HL-60 (cell line): ENCODE measurements around the gene TUBGCP6.
A peak's percentile ranks its signal among the peaks of the same experiment; 100 is the strongest.
"Not testable (repeated sequence)": the region's sequence is repeated elsewhere in the genome, so short reads cannot be mapped to it uniquely, and the experiment has no call there.

Experiments used
- DNase-seq, 2 experiments: peaks; one replicate each; pipeline ENCODE4 v3.0.0-alpha.2; 2010 to 2020; ENCODE audit warnings: low read depth in 1 of 2, low spot score in 1 of 2
- H3K27ac ChIP-seq: fragments of 250-450 bp; sonication (Bioruptor Pico); replicated peaks from 2 replicates; pipeline ENCODE4 v1.5.1; 2020; ENCODE audit warnings: mild to moderate bottlenecking, moderate library complexity
- H3K27me3 ChIP-seq: fragments of 250-450 bp; sonication (Bioruptor Pico); 2 replicates; pipeline ENCODE4 v1.5.1; 2021; ENCODE audit warnings: mild to moderate bottlenecking, moderate library complexity; ENCODE audit not compliant: insufficient read depth, poor library complexity, severe bottlenecking
- H3K4me3 ChIP-seq: replicated peaks from 2 replicates; pipeline ENCODE4 v1.5.1; 2011; ENCODE audit warnings: mild to moderate bottlenecking, control low read depth, low read length; ENCODE audit not compliant: insufficient read depth
- GABPA ChIP-seq: IDR thresholded peaks from 2 replicates; pipeline ENCODE4 v1.6.1; 2012; ENCODE audit warnings: low read depth
- POLR2AphosphoS5 ChIP-seq: IDR thresholded peaks from 2 replicates; pipeline ENCODE4 v1.6.1; 2012; ENCODE audit warnings: low read depth
- SPI1 ChIP-seq: IDR thresholded peaks from 2 replicates; pipeline ENCODE4 v1.6.1; 2012; ENCODE audit warnings: low read depth, mild to moderate bottlenecking, borderline replicate concordance
- TF ChIP-seq, protein P1 (sequence below): IDR thresholded peaks from 2 replicates; pipeline ENCODE4 v1.6.1; 2012; ENCODE audit warnings: low read depth; ENCODE audit not compliant: insufficient replicate concordance
- TF ChIP-seq, protein P2 (sequence below): IDR thresholded peaks from one replicate; pipeline ENCODE4 v1.5.1; 2011; ENCODE audit warnings: low read length, control low read depth, inconsistent platforms; ENCODE audit not compliant: insufficient read depth

TUBGCP6 gene

DNA sequence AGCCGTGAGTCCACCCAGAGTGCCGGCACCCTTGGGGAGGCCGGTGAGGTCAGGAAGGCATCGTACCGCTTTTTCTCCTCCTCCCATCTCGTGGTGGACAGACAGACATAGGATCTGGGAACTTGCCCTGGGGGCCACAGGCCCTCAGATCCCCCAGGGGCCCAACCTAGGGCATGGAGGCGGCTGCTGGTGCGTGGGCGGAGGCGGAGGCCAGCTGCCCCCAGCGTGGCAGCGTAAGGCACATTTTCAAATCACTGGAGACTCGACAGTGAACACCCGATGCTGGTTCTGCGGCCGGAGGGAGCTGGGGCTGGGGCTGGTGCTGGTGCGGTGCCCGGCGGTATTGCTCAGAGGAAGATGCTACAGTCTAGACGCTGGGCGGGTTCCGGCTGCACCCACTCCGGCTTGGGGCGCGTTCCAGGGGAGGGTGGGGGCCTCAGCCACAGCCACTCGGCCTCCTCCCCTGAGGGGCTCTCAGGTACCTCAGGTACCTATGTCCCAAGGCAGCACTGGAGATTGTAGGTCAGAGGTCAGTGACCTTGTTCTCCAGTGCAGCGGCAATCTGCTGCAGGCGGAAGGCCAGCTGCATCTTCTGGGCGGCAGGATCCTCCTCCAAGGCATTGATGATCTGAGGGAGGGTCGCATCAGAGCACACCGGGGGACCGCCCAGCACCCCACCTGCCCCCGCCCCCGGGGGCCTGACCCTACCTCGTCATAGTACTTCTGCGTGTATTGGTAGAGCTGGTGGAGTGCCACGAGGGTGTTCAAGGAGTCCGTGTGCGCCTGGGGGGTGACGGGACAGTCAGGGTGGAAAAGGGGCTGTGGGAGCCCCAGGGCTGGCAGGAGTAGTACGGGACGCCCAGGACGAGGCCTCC is 30.6 kb upstream of the TUBGCP6 start:
- TF ChIP-seq, protein P1, sequence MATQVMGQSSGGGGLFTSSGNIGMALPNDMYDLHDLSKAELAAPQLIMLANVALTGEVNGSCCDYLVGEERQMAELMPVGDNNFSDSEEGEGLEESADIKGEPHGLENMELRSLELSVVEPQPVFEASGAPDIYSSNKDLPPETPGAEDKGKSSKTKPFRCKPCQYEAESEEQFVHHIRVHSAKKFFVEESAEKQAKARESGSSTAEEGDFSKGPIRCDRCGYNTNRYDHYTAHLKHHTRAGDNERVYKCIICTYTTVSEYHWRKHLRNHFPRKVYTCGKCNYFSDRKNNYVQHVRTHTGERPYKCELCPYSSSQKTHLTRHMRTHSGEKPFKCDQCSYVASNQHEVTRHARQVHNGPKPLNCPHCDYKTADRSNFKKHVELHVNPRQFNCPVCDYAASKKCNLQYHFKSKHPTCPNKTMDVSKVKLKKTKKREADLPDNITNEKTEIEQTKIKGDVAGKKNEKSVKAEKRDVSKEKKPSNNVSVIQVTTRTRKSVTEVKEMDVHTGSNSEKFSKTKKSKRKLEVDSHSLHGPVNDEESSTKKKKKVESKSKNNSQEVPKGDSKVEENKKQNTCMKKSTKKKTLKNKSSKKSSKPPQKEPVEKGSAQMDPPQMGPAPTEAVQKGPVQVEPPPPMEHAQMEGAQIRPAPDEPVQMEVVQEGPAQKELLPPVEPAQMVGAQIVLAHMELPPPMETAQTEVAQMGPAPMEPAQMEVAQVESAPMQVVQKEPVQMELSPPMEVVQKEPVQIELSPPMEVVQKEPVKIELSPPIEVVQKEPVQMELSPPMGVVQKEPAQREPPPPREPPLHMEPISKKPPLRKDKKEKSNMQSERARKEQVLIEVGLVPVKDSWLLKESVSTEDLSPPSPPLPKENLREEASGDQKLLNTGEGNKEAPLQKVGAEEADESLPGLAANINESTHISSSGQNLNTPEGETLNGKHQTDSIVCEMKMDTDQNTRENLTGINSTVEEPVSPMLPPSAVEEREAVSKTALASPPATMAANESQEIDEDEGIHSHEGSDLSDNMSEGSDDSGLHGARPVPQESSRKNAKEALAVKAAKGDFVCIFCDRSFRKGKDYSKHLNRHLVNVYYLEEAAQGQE, result no peak
- TF ChIP-seq, protein P2, sequence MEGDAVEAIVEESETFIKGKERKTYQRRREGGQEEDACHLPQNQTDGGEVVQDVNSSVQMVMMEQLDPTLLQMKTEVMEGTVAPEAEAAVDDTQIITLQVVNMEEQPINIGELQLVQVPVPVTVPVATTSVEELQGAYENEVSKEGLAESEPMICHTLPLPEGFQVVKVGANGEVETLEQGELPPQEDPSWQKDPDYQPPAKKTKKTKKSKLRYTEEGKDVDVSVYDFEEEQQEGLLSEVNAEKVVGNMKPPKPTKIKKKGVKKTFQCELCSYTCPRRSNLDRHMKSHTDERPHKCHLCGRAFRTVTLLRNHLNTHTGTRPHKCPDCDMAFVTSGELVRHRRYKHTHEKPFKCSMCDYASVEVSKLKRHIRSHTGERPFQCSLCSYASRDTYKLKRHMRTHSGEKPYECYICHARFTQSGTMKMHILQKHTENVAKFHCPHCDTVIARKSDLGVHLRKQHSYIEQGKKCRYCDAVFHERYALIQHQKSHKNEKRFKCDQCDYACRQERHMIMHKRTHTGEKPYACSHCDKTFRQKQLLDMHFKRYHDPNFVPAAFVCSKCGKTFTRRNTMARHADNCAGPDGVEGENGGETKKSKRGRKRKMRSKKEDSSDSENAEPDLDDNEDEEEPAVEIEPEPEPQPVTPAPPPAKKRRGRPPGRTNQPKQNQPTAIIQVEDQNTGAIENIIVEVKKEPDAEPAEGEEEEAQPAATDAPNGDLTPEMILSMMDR, result no peak
- no peak for TF ChIP-seq GABPA
- TF ChIP-seq SPI1, result no peak
- no peak for TF ChIP-seq POLR2AphosphoS5
- Histone ChIP-seq H3K4me3 (no peak overlapping the region), H3K27me3 (peaks cover 9% of the 10 kb centered on the region), H3K27ac (no peak overlapping the region)
- DNase-seq, result no peak

DNA sequence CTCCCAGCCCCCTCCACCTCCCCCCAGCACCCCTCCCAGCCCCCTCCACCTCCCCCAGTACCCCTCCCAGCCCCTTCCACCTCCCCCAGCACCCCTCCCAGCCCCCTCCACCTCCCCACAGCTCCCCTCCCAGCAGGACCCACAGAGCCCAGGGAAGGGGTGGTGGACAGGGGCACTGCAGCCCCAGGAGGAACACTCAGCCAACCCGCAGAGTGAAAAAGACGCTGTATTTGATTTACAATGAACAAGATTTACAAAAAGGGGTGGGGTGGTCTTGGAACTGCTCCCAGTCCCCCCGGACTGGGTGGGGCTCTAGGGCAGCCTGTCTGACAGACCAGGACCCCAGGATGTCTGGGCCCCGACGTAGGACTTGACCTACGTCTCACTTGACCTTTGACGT is 29.9 kb upstream of the TUBGCP6 start:
- DNase-seq, result no peak
- H3K27ac ChIP-seq, result no peak overlapping the region
- TF ChIP-seq, protein P2, result no peak
- TF ChIP-seq POLR2AphosphoS5, result no peak
- TF ChIP-seq SPI1, result no peak
- H3K4me3 ChIP-seq, result no peak overlapping the region
- H3K27me3 ChIP-seq, result peaks cover 9% of the 10 kb centered on the region

DNA sequence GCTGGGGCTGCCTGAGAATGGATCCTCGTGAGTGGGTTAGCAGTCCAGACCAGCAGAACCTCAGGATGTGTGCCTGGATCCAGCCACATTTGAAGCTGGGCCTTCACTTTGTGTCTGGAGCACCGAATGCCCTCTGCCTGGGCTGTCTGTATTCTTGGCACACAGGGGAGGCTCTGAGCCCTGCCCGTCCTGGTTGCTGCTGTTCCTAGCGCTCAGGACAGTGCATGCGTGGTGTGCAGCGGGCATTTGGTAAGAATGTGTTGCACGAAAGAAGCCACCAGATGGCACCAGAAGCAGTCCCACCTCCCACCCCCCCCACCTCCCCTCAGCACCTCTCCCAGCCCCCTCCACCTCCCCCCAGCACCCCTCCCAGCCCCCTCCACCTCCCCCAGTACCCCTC is 29.5 kb upstream of the TUBGCP6 start:
- DNase-seq, result peak in 1 of 2 experiments; percentile 66
- no peak overlapping the region for H3K27ac ChIP-seq
- TF ChIP-seq, protein P1, result no peak
- TF ChIP-seq, protein P2, result peak; percentile 8
- no peak for TF ChIP-seq GABPA
- TF ChIP-seq POLR2AphosphoS5, result no peak
- no peak for TF ChIP-seq SPI1
- H3K4me3 ChIP-seq, result no peak overlapping the region
- peaks cover 9% of the 10 kb centered on the region for H3K27me3 ChIP-seq

DNA sequence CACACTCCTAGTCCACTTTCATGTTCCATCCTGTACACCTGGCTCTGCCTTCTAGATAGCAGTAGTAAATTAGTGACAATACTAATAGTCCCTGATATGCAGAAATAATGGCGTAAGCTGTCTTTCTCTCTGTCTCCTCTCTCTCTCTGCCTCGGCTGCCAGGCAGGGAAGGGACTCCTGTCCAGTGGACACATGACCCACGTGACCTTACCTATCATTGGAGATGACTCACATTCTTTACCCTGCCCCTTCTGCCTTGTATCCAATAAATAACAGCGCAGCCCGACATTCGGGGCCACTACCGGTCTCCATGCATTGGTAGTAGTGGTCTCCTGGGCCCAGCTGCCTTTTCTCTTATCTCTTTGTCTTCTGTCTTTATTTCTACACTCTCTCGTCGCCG is 29.0 kb upstream of the TUBGCP6 start:
- H3K27me3 ChIP-seq, result peaks cover 11% of the 10 kb centered on the region
- not testable (repeated sequence) for DNase-seq, H3K27ac ChIP-seq, H3K4me3 ChIP-seq

DNA sequence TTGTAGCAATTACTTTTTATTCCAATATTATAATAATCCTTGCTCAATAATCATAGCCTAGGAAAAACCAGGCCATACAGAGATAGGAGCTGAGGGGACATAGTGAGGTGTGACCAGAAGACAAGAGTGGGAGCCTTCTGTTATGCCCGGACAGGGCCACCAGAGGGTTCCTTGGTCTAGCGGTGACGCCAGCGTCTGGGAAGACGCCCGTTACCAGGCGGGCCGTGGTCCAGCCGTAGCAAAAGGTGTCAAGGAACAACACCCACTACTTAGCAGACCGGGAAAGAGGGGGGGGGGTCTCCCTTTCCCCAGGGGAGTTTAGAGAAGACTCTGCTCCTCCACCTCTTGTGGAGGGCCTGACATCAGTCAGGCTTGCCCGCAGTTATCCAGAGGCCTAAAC is 28.5 kb upstream of the TUBGCP6 start:
- H3K4me3 ChIP-seq, DNase-seq, H3K27ac ChIP-seq: not testable (repeated sequence)

More for the DNA sequence above, 28.5 kb upstream of the TUBGCP6 start:
- H3K27me3 ChIP-seq, result peaks cover 14% of the 10 kb centered on the region
